Measurements from ENCODE around the gene KL.

The KL gene

DNA sequence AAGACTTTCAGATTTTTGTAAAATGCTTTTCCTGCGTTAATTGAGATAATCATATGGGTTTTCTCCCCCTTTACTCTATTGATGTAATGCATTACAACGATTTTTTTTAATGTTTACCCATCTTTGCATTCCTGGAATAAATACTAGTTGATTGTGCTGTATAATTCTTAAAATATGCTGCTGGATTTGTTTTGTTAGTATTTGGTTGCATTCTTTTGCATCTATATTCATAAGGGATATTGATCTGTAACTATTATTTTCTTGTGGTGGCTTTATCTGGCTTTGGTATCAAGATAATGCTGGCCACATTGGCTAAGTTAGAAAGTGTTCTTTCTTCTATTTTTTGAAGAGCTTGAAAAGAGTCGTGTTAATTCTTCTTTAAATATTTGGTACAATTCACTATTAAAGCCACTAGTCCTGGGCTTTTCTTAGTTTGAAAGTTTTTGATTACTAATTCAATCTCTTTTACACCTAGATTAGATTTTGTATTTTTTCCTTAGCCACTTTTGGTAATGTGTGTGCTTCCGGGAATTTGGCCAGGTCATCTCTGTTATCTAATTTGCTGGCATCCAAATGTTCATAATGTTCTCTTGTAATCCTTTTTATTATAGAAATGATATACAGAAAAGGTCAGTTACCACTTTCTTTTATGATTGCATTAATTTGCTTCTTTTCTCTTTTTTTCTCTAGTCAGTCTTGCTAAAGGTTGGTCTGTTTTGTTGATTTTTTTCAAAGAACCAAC, 29.8 kb downstream of the KL start:
- no peak for DNase-seq

DNA sequence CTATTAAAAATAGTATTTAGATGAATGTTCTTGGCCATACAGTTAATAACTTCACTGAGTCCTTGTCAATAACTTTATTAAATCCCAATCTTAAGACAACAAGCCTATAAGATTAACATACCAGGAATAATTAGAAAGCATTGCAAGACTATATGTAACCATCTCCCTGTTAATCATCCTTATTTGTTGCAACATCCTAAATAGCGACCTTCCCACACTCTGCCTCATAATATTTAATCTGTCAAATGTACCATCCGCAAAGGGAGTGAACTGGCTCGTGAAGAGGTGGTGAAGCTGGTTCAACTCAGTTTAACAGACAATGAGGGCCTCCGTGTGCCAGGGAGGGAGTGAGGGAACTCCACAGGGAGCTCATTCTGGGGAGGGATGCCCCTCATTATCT, 33.9 kb downstream of the KL start:
- DNase-seq: no peak

- DNase-seq: no peak
These were observed 35.4 kb downstream of the KL start for GRCh38 chr13:33051632-33052031.

GRCh38 chr13:33052506-33053280, 36.5 kb downstream of the KL start:
- DNase-seq: no peak

DNA sequence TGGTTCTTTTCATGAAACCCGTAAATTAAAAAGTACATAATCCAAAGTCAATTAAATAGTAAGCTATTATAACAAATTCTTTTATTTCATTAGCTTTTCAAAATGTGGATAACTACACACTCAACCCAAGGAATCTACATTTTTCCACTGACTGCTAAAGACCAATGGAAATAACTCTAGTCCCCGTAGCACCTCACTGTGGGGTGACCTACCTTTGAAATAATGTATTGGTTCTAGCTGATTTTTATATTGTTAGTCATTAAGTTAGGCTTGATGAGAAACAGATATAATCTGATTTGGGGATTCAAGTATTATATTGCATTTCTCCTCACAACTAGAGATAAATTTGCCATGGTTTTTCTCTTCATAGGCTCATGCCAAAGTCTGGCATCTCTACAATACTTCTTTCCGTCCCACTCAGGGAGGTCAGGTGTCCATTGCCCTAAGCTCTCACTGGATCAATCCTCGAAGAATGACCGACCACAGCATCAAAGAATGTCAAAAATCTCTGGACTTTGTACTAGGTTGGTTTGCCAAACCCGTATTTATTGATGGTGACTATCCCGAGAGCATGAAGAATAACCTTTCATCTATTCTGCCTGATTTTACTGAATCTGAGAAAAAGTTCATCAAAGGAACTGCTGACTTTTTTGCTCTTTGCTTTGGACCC, 37.3 kb downstream of the KL start:
- DNase-seq: no peak

DNA sequence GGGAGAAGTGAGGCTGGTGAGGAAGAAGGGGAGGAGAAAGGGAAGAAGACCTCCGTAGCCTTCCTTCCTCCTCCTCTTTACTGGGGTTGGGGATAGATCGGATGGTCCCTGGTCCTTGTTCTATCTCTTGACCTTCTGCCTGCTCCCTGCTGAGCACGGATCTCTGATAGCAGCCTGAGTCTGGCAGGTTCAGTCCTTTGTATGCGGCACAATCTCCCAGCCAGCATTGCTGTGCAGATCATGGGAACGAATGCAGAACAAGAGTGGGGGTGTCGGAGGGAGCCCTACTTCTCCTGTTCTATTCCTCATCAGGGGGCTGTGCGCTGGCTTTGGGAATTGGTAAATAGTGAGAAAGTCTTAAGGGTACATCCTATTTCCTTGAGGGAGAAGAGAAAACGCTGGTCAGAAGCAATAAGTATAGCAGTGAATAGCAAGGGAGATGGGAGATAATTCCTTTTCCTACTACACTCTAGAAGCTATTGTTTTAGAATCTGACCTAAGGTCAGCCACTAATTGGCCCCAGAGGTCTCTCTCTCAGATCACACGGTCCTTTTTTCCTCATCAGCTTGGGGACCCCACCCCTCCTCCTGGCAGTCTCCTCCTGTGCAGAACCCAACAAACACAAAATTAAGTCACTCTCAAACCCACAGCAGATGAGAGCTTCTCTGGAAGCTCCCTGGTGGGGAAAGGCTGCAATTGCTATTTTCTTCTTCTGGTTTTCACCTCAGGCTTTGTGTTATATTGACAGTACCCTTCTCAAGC, 41.0 kb downstream of the KL start:
- DNase-seq: no peak

GRCh38 chr13:33058776-33059327, 42.6 kb downstream of the KL start:
- peak; percentile 12 for DNase-seq

DNA sequence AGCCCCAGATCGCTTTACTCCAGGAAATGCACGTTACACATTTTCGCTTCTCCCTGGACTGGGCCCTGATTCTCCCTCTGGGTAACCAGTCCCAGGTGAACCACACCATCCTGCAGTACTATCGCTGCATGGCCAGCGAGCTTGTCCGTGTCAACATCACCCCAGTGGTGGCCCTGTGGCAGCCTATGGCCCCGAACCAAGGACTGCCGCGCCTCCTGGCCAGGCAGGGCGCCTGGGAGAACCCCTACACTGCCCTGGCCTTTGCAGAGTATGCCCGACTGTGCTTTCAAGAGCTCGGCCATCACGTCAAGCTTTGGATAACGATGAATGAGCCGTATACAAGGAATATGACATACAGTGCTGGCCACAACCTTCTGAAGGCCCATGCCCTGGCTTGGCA, 44.6 kb downstream of the KL start:
- no peak for DNase-seq

- no peak for DNase-seq
These were observed 50.1 kb downstream of the KL start for GRCh38 chr13:33066329-33066728.

GRCh38 chr13:33069365-33069764, 53.1 kb downstream of the KL start:
- DNase-seq: peak; percentile 44

- DNase-seq: no peak
These were observed 54.5 kb downstream of the KL start for GRCh38 chr13:33070713-33071112.

GRCh38 chr13:33072282-33072681, 56.1 kb downstream of the KL start:
- DNase-seq: peak; percentile 34

GRCh38 chr13:33072759-33073158, 56.5 kb downstream of the KL start:
- DNase-seq: no peak

DNA sequence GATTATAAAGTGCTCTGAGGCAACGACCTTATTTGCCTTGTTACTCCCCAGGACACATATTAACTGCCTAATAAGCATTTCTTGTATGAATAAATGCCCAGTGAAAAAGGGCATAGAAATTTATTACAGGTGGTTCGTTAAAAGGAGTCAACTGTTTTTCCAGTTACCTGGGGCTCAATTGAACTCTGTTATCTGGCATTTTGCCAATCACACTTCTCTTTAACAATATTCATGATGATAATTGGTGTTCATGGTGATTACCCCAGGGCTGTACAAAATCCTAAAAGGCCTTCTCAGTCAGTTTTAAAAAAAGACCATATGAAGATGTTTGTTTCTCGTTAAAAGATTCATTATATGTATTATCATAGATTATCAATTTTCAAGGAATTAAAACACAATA, 57.1 kb downstream of the KL start:
- DNase-seq: no peak

GRCh38 chr13:33076001-33076992, 60.1 kb downstream of the KL start:
- no peak for DNase-seq

- no peak for DNase-seq
These were observed 62.0 kb downstream of the KL start for GRCh38 chr13:33078263-33078662.

DNA sequence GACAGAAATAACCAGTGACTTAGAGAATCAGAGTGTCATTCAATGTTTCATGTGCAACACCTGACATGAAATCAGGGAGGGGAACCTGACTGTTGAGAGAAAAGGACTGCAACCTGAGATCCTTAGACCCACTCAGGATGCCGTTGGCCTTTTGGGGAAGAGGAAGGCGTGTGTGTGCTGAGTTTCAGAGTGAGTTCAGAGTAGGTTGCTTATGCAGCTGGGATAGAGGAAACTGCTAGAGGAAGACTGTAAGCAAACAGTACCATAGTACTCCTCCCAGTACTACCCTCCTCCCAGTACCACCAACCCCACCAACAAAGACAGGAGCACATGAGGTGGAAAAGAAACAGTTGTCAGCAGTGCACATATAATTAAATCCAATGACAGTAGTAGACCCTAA, 63.7 kb downstream of the KL start:
- DNase-seq: peak; percentile 27

DNA sequence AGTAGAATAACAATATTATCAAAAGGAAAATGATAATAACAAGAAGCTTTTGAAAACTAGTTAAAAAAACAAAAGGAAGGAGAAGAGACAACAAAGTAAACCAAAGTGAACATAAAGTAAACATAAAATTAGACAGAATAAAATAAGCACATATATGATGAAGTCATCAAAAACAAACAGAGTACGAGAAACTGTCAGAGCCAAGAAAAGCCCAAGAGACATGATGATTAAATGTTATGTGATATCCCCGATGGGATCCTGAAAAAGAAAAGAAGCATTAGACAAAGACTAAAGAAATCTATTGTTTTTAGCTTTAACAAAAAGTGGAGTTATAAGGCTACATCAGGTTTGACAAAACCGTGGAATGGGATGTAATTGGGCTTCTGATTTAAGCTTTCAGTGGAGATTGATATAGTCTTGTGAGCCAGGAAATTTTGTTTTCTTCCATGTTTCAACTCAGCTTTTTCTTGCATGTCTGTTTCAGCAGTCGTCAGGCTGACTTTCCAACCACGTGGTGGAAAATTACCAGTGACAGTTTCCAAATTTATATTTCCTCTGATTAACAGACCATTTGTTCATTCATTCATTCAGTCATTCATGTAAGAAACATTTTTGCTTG, 64.9 kb downstream of the KL start:
- no peak for DNase-seq

GRCh38 chr13:33081666-33082065, 65.4 kb downstream of the KL start:
- DNase-seq: no peak

- DNase-seq: no peak
These were observed 66.8 kb downstream of the KL start for GRCh38 chr13:33083054-33083453.

- no peak for DNase-seq
These were observed 70.9 kb downstream of the KL start for GRCh38 chr13:33087091-33087490.

Data from suppressor macrophage treated with lipopolysaccharide for 4 hours (primary cell).